Gastroesophageal sphincter (tissue), 3 donors: ENCODE measurements around the gene DGKE.

Source experiments
- CTCF ChIP-seq, 4 experiments: fragments of 200-600 bp in 2 of 4; fragments of 450-650 bp in 2 of 4; sonication (generic) in 1 of 4; IDR thresholded peaks; one replicate each; pipeline ENCODE4 v1.5.1; 2017 to 2019; ENCODE audit warnings: antibody characterized with exemption in 4 of 4, mild to moderate bottlenecking in 2 of 4, moderate library complexity in 2 of 4
- POLR2A ChIP-seq, 2 donors: fragments of 450-650 bp; IDR thresholded peaks; one replicate each; pipeline ENCODE4 v1.6.1; 2017; ENCODE audit warnings: antibody characterized with exemption in 2 of 2, mild to moderate bottlenecking in 2 of 2, moderate library complexity in 1 of 2
- POLR2AphosphoS5 ChIP-seq: sonication (generic); formaldehyde crosslinking; IDR thresholded peaks from one replicate; pipeline ENCODE4 v1.6.1; 2017; ENCODE audit warnings: antibody characterized with exemption

- TF ChIP-seq CTCF (IDR thresholded peaks at IDR 0.05) (no peak), POLR2AphosphoS5 (no peak), POLR2A (IDR thresholded peaks at IDR 0.05) (no peak)
Measured at GRCh38 chr17:56913353-56913866, 79.5 kb downstream of the DGKE start.
